Activated CD8-positive, alpha-beta memory T cell treated with anti-CD3 and anti-CD28 coated beads, Interleukin-2, amount 50 U/mL, for 48 hours (primary cell): Measurements from ENCODE around the gene TMEM125.

Experiments used
- DNase-seq: peaks from one replicate; pipeline ENCODE4 v3.0.0-alpha.2; 2020

Gene TMEM125

DNA sequence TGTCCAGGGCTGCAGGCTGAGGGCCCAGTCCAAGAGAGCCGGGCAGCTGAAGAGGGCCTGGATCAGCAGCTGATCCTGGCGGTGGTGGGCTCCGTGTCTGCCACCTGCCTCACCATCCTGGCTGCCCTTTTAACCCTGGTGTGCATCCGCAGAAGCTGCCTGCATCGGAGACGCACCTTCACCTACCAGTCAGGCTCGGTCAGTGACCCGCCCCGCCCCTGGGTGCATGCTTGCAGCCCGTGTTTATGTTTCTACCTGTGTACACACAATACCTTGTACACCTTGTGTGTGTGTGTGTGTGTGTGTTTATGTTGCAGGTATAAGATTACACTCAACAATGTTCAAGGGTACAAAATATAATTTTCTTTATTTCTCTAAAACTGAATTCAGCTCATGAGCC, 44.0 kb downstream of the TMEM125 start:
- DNase-seq = no peak

- DNase-seq = no peak
Observed at GRCh38 chr1:43314233-43314632, 44.5 kb downstream of the TMEM125 start.

- no peak for DNase-seq
Observed at GRCh38 chr1:43315481-43315880, 45.7 kb downstream of the TMEM125 start.

DNA sequence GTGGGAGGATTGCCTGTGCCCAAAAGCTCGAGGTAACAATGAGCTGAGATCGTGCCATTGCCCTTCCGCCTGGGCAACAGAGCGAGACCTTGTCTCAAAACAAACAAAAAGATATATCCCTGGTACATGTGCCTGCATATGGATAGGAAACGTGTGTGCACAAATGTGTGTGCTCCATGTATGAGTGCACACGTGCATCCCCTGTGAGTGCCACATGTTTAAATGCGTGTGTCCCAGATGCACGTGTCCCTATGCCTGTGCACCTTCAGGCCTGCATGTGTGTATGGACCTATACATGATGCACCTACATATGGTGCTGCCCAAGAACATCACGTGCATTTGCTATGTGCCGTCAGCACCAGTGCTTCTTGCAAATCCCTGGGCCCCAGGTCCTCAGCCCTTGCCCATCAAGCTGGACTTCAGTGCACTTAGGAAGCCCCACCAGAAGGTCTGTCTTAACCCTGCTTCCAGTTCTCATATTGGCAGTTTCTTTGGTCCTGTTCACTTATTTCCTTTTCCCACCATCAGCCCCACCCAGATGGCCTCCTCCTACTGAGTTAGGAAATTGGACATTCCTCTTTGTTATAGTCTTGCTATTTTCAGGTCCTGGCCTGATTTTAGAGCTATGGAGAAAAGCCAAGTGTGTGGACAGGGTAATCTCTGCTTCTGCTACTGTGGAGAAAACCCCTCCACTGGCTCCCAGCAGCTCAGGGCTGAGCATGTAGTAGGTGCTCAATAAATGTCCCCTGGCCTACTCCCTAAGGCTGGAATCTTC, 46.4 kb downstream of the TMEM125 start:
- no peak for DNase-seq

- no peak for DNase-seq
Observed at GRCh38 chr1:43316738-43317520, 47.1 kb downstream of the TMEM125 start.

GRCh38 chr1:43317817-43318471, 48.2 kb downstream of the TMEM125 start:
- no peak for DNase-seq

- DNase-seq = no peak
Observed at GRCh38 chr1:43318831-43319230, 49.0 kb downstream of the TMEM125 start.

DNA sequence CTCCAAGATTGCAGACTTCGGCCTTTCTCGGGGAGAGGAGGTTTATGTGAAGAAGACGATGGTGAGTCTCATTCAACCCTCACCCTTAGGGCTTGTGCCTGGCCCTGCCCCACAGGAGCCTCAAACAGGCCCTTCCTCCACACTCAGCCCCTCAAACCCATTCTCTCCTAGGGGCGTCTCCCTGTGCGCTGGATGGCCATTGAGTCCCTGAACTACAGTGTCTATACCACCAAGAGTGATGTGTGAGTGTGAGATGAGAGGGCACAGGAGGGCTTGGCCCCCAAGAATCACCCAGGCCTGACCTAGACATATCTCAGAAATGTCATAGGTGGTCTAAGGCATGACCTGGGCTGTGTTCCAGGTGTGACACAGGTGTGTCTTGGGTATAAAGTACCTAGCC, 49.5 kb downstream of the TMEM125 start:
- no peak for DNase-seq

DNA sequence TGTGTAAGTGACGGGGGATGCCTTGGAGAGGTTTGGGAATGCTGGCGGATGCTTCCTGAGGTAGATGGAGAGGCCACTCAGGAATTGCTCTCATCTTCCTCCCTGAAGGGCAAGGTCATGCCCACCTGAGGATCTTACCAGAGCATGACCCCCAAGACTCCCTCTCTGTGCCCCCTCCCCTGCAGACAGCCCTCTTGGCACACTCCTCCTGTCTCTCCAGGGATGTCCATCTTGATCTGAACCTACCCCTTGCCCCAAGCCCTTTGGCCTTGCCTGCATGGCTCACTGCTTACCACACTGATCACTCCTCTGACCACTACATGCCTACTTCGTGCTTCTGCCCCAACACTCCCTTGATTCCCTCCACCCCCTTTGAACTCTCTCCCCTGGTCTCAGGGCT, 50.0 kb downstream of the TMEM125 start:
- no peak for DNase-seq

DNA sequence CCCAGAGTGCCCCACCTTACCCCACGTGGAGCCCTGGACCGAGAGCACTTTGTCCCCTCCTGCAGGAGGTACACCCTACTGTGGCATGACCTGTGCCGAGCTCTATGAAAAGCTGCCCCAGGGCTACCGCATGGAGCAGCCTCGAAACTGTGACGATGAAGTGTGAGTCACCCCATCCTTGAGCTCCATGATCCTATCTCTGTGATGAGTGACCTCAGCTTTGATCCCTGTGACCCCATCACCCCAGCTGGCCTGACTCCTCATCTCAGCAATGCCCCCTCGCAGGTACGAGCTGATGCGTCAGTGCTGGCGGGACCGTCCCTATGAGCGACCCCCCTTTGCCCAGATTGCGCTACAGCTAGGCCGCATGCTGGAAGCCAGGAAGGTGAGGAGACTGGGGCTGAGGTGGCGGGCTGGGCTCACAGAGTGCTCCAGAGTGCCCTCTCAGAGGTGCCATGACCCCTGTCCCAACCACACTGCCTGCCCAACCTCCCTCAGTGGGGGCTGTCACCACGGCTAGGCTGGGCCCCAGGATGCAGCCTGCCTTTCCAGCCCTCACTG, 51.6 kb downstream of the TMEM125 start:
- no peak for DNase-seq

DNA sequence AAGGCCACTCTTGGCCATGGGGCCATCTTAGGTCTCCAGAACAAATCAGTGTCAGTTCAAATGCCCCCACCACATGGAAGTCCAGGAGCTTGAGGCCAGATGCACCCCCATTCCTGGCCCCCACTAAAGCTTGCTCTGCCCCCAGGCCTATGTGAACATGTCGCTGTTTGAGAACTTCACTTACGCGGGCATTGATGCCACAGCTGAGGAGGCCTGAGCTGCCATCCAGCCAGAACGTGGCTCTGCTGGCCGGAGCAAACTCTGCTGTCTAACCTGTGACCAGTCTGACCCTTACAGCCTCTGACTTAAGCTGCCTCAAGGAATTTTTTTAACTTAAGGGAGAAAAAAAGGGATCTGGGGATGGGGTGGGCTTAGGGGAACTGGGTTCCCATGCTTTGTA, 52.7 kb downstream of the TMEM125 start:
- DNase-seq = no peak
